Measurements from ENCODE around the gene HLA-B. TPM values are rescaled to one million over a fixed set of nuclear protein-coding genes. Genes with fewer than 3 reads are reported as not detected.

Gene HLA-B
- total RNA-seq, 1 donor: 510 TPM

DNA sequence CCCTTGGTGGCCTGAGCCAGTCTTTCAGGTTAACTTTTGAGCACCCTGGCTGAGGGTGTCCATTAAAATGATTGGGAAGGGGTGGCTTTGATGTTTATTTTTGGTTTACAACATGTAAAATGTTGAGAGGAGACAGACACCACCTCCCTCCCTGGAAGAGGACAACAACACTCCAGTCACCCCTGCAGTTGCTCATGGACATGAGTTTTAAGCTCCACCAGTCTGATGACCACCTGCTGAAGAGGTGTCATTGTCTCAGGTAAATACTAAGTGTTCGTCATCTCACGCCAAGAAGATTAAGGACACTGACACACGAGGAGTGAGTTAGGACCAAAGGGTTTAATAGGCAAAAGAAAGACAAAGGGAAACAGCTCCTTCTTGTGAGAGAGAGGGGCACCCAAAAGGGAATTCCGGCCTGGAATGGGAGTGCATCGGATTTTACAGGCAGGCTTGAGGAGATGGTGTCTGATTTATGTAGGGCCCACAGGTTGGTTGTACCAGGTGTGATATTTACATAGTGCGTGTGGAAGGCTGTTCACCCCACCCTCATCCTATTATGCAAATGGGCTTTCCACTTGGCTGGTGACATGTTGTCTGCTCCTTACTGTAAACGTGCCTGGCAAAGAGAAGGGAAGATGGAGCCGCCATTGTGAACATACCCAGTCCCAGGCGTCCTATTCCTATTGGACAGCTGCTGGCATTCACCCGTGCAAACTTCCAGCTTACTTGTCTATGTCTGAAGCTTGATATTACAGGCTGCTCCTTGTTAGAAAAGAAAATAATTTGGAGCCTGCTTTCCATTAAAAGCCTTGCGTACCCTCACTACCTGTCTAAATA, 6.6 kb downstream of the HLA-B start:
- H3K4me2 ChIP-seq (ENCODE audit: insufficient read depth, low read length): no peak overlapping the region

DNA sequence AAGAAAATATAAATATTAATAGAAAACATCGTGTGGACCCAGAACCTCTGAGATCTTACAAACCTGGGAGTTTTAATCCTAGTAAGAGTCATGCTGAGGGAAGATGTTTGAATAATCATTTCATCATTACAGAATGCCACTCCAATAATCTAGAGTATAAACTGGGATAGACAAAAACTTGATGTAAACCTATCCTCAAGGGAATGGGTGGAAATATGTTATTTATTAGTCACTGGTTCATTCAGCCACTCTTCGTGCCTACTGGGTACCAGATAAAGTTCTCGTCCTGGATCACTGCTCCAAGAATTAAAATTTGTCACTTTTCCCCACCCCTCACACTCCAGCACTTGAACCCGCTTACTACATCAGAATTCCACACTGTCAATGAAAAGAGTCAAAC, 7.7 kb downstream of the HLA-B start:
- peaks cover 8% of the 10 kb centered on the region for H3K36me3 ChIP-seq (ENCODE audit: insufficient read depth, low read length)
- no peaks in the 10 kb centered on the region for H3K4me1 ChIP-seq (ENCODE audit: insufficient read depth, low read length)
- H3K79me2 ChIP-seq (ENCODE audit: insufficient read depth, low read length): no peaks in the 10 kb centered on the region
- no peak overlapping the region for H3K4me2 ChIP-seq (ENCODE audit: insufficient read depth, low read length)
- no peaks in the 10 kb centered on the region for H3K9me3 ChIP-seq (ENCODE audit: low read depth, low read length)
- TF ChIP-seq, protein P1, sequence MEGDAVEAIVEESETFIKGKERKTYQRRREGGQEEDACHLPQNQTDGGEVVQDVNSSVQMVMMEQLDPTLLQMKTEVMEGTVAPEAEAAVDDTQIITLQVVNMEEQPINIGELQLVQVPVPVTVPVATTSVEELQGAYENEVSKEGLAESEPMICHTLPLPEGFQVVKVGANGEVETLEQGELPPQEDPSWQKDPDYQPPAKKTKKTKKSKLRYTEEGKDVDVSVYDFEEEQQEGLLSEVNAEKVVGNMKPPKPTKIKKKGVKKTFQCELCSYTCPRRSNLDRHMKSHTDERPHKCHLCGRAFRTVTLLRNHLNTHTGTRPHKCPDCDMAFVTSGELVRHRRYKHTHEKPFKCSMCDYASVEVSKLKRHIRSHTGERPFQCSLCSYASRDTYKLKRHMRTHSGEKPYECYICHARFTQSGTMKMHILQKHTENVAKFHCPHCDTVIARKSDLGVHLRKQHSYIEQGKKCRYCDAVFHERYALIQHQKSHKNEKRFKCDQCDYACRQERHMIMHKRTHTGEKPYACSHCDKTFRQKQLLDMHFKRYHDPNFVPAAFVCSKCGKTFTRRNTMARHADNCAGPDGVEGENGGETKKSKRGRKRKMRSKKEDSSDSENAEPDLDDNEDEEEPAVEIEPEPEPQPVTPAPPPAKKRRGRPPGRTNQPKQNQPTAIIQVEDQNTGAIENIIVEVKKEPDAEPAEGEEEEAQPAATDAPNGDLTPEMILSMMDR (IDR thresholded peaks at IDR 0.05; ENCODE audit: extremely low read depth, low read depth, low read length): no peak
- H3K4me3 ChIP-seq (ENCODE audit: insufficient read depth, low read length): no peak overlapping the region
- no peak for DNase-seq (ENCODE audit: insufficient read length, low spot score, missing footprints)
- H2AFZ ChIP-seq (ENCODE audit: low read length): no peak overlapping the region
- H3K27ac ChIP-seq (ENCODE audit: low read depth, low read length): no peak overlapping the region
- peaks cover 29% of the 10 kb centered on the region for H3K27me3 ChIP-seq (ENCODE audit: insufficient read depth, low read length)
- peaks cover 3% of the 10 kb centered on the region for H4K20me1 ChIP-seq (ENCODE audit: insufficient read depth, low read length)

More for the DNA sequence above, 6.6 kb downstream of the HLA-B start:
- no peak for DNase-seq (ENCODE audit: insufficient read length, low spot score, missing footprints)
- TF ChIP-seq, protein P1 (IDR thresholded peaks at IDR 0.05; ENCODE audit: extremely low read depth, low read depth, low read length): no peak
- Histone ChIP-seq H3K9me3 (ENCODE audit: low read depth, low read length) (no peaks in the 10 kb centered on the region), H3K4me1 (ENCODE audit: insufficient read depth, low read length) (peaks cover 3% of the 10 kb centered on the region), H3K4me3 (ENCODE audit: insufficient read depth, low read length) (no peak overlapping the region), H3K27ac (ENCODE audit: low read depth, low read length) (no peak overlapping the region), H2AFZ (ENCODE audit: low read length) (no peak overlapping the region), H4K20me1 (ENCODE audit: insufficient read depth, low read length) (peaks cover 14% of the 10 kb centered on the region), H3K27me3 (ENCODE audit: insufficient read depth, low read length) (peaks cover 25% of the 10 kb centered on the region), H3K79me2 (ENCODE audit: insufficient read depth, low read length) (peaks cover 7% of the 10 kb centered on the region), H3K36me3 (ENCODE audit: insufficient read depth, low read length) (peaks cover 19% of the 10 kb centered on the region)

DNA sequence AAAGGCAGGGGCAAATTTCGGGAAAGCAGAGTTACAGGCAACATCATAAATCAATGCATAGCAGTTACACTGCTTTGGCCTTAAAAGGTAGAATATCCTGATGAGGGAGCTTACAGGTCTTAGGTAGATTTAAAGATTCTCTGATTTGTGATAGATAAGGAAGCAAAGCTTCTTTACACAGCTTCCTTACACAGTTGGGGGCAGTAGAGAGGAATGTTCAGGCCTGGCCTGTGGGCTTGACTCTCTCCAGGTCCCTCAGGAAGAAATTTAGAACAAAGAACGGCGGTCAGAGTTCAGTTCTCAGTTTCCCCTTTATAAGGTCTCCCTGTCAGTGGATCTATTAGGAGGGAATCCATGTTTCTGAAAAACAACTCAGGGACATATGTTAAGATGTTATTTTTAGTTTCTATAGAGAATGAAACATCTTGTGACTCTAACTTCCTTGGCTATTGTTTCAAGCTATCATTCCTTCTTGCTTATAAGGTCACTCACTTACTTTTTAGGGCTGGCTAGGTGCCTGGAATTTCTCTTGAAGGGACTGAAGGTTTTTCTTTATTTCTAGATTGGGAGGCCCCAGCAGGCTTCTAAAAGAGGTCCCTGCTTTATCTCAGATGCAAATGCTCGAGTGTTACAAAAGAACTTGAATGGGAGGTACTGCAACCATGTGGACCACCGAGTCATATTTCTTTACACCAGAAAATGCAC, 11.8 kb downstream of the HLA-B start:
- H3K27ac ChIP-seq (ENCODE audit: low read depth, low read length): no peak overlapping the region
- no peak for DNase-seq (ENCODE audit: insufficient read length, low spot score, missing footprints)
- no peaks in the 10 kb centered on the region for H3K4me1 ChIP-seq (ENCODE audit: insufficient read depth, low read length)
- no peaks in the 10 kb centered on the region for H3K79me2 ChIP-seq (ENCODE audit: insufficient read depth, low read length)
- H3K27me3 ChIP-seq (ENCODE audit: insufficient read depth, low read length): peaks cover 22% of the 10 kb centered on the region
- no peaks in the 10 kb centered on the region for H3K9me3 ChIP-seq (ENCODE audit: low read depth, low read length)
- TF ChIP-seq, protein P1 (IDR thresholded peaks at IDR 0.05; ENCODE audit: extremely low read depth, low read depth, low read length): no peak
- no peak overlapping the region for H3K4me2 ChIP-seq (ENCODE audit: insufficient read depth, low read length)
- no peak overlapping the region for H3K4me3 ChIP-seq (ENCODE audit: insufficient read depth, low read length)
- H4K20me1 ChIP-seq (ENCODE audit: insufficient read depth, low read length): no peaks in the 10 kb centered on the region
- no peak overlapping the region for H2AFZ ChIP-seq (ENCODE audit: low read length)
- no peaks in the 10 kb centered on the region for H3K36me3 ChIP-seq (ENCODE audit: insufficient read depth, low read length)

DNA sequence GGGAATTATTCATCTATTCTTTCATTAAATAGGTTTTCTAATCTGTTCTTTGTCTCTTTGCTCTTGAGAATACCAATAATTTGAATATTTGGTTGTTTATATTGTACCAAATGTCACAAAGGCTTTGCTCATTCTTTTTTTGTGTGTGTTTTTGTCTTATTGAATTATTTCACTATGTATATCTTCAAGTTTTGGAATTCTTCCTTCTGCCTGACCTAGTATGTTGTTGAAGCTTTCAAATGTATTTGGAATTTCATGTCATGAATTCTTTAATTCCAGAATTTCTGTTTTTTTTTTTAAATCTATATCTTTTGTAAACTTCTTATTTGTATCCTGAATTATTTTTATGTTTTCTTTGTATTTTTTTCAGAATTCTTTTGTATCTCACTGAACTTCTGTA, 16.8 kb downstream of the HLA-B start:
- H2AFZ ChIP-seq (ENCODE audit: low read length): no peak overlapping the region
- no peak overlapping the region for H3K4me3 ChIP-seq (ENCODE audit: insufficient read depth, low read length)
- H3K4me2 ChIP-seq (ENCODE audit: insufficient read depth, low read length): no peak overlapping the region
- DNase-seq (ENCODE audit: insufficient read length, low spot score, missing footprints): no peak
- no peaks in the 10 kb centered on the region for H3K4me1 ChIP-seq (ENCODE audit: insufficient read depth, low read length)
- peaks cover 4% of the 10 kb centered on the region for H3K27me3 ChIP-seq (ENCODE audit: insufficient read depth, low read length)
- H3K79me2 ChIP-seq (ENCODE audit: insufficient read depth, low read length): no peaks in the 10 kb centered on the region
- TF ChIP-seq, protein P1 (IDR thresholded peaks at IDR 0.05; ENCODE audit: extremely low read depth, low read depth, low read length): no peak
- H4K20me1 ChIP-seq (ENCODE audit: insufficient read depth, low read length): no peaks in the 10 kb centered on the region
- H3K27ac ChIP-seq (ENCODE audit: low read depth, low read length): no peak overlapping the region
- no peaks in the 10 kb centered on the region for H3K36me3 ChIP-seq (ENCODE audit: insufficient read depth, low read length)
- peaks cover 7% of the 10 kb centered on the region for H3K9me3 ChIP-seq (ENCODE audit: low read depth, low read length)
